ENCODE data around the gene RAMP1. TPM values are rescaled to one million over a fixed set of nuclear protein-coding genes. Genes with fewer than 3 reads are reported as not detected.
A peak's percentile ranks its signal among the peaks of the same experiment; 100 is the strongest.

RAMP1 gene
- total RNA-seq, 1 donor from 2014 or later, result 105 TPM

GRCh38 chr2:237904831-237905599 lies 45.6 kb downstream of the RAMP1 start:
- H3K36me3 Mint-ChIP-seq (ENCODE audit: insufficient read depth), result peaks cover 11% of the 10 kb centered on the region
- H3K27me3 Mint-ChIP-seq, result no peaks in the 10 kb centered on the region
- peaks cover 7% of the 10 kb centered on the region for H3K9me3 Mint-ChIP-seq (ENCODE audit: low read depth)
- TF ChIP-seq, protein P1, sequence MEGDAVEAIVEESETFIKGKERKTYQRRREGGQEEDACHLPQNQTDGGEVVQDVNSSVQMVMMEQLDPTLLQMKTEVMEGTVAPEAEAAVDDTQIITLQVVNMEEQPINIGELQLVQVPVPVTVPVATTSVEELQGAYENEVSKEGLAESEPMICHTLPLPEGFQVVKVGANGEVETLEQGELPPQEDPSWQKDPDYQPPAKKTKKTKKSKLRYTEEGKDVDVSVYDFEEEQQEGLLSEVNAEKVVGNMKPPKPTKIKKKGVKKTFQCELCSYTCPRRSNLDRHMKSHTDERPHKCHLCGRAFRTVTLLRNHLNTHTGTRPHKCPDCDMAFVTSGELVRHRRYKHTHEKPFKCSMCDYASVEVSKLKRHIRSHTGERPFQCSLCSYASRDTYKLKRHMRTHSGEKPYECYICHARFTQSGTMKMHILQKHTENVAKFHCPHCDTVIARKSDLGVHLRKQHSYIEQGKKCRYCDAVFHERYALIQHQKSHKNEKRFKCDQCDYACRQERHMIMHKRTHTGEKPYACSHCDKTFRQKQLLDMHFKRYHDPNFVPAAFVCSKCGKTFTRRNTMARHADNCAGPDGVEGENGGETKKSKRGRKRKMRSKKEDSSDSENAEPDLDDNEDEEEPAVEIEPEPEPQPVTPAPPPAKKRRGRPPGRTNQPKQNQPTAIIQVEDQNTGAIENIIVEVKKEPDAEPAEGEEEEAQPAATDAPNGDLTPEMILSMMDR (IDR thresholded peaks at IDR 0.05; ENCODE audit: unreplicated experiment), result no peak
- H3K4me1 Mint-ChIP-seq (ENCODE audit: low read depth), result no peaks in the 10 kb centered on the region
- no peak overlapping the region for H3K4me3 Mint-ChIP-seq (ENCODE audit: low read depth)
- no peak overlapping the region for H3K27ac Mint-ChIP-seq
- DNase-seq (ENCODE audit: low spot score, unreplicated experiment), result no peak

DNA sequence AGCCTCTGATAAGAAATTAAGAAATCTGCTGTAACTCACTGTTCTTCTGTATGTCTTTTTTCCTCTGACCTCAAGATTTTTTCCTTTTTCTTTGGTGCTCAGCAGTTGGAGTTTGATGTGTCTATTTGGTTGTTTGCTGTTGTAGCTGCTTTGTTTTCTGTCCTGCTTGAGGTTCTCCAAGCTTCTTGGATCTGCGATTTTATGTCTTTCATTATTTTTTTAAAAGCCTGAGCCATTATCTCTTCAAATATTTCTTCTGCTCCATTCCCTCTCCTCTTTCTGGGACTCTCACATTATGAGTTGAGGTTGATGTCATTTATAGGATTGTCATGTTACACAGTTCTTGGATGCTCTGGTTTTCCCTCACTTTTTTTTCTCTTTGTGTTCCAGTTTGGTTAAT lies 47.7 kb downstream of the RAMP1 start:
- Mint-ChIP-seq H3K4me1 (ENCODE audit: low read depth) (no peaks in the 10 kb centered on the region), H3K27ac (no peak overlapping the region), H3K27me3 (no peaks in the 10 kb centered on the region), H3K36me3 (ENCODE audit: insufficient read depth) (peaks cover 18% of the 10 kb centered on the region), H3K9me3 (ENCODE audit: low read depth) (peaks cover 7% of the 10 kb centered on the region), H3K4me3 (ENCODE audit: low read depth) (no peak overlapping the region)
- no peak for DNase-seq (ENCODE audit: low spot score, unreplicated experiment)
- TF ChIP-seq, protein P1 (IDR thresholded peaks at IDR 0.05; ENCODE audit: unreplicated experiment), result no peak

DNA sequence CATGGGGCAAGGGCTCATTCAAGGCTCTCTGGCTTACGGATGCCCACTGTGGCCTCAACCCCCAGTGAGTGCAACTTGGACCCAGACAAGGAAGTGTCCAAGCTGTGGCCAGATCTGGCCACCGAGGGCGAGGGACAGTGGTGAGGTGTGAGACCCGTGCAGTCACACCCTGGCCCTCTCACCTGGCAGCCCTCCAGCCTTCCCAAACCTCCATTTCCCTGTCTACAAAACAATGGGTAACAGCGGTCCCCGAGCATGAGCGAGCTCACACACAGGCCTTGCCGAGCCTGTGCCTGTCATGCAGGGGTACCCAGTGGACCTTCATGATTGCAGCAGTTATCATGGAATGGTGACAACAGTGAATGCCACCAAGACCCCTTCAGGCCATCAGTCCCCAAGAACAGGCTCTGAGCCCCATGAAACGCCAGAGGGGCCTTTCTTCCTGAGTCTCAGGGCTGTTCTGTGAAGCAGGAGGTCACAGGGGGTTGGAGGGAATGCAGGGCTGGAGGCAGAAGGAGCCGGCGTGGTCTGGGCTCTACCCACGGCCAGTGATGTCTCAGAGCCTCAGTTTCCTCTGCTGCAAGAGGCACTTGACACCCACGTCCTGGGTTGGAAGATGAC lies 49.8 kb downstream of the RAMP1 start:
- Mint-ChIP-seq H3K4me1 (ENCODE audit: low read depth) (no peaks in the 10 kb centered on the region), H3K9me3 (ENCODE audit: low read depth) (peaks cover 7% of the 10 kb centered on the region), H3K4me3 (ENCODE audit: low read depth) (no peak overlapping the region), H3K27ac (no peak overlapping the region), H3K27me3 (no peaks in the 10 kb centered on the region), H3K36me3 (ENCODE audit: insufficient read depth) (peaks cover 18% of the 10 kb centered on the region)
- TF ChIP-seq, protein P1 (IDR thresholded peaks at IDR 0.05; ENCODE audit: unreplicated experiment), result no peak
- DNase-seq (ENCODE audit: low spot score, unreplicated experiment), result no peak

DNA sequence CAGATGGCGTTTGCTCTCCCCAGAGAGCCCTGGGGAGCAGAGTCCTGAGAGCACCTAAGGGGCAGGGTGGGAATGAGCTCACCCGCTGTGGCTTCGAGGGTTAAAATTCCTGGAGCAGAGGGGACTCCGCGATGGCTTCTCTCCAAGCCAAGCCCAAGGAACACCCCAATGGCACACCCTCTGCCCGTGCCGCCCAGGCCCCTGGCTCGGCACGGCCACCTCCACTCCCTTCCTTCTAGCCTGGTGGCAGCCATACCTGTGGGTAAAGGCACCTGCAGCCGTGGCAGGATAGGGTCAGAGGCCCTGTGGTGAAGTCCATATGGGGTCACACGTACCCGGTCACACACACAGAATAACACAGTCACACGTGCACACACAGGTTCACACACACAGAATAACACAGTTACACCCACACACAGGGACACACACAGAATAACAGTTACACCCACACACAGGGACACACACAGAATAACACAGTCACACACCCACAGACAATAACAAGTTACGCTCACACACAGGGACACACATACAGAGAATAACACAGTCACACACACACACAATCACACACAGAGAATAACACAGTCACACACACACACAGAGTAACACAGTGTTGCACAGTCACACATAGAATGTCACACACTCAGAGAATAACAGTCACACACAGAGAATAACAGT lies 50.5 kb downstream of the RAMP1 start:
- no peaks in the 10 kb centered on the region for H3K27me3 Mint-ChIP-seq
- no peak for DNase-seq (ENCODE audit: low spot score, unreplicated experiment)
- peak overlapping the region; percentile 1 for H3K27ac Mint-ChIP-seq
- no peaks in the 10 kb centered on the region for H3K4me1 Mint-ChIP-seq (ENCODE audit: low read depth)
- peaks cover 19% of the 10 kb centered on the region for H3K36me3 Mint-ChIP-seq (ENCODE audit: insufficient read depth)
- TF ChIP-seq, protein P1 (IDR thresholded peaks at IDR 0.05; ENCODE audit: unreplicated experiment), result no peak
- peaks cover 7% of the 10 kb centered on the region for H3K9me3 Mint-ChIP-seq (ENCODE audit: low read depth)
- H3K4me3 Mint-ChIP-seq (ENCODE audit: low read depth), result no peak overlapping the region

DNA sequence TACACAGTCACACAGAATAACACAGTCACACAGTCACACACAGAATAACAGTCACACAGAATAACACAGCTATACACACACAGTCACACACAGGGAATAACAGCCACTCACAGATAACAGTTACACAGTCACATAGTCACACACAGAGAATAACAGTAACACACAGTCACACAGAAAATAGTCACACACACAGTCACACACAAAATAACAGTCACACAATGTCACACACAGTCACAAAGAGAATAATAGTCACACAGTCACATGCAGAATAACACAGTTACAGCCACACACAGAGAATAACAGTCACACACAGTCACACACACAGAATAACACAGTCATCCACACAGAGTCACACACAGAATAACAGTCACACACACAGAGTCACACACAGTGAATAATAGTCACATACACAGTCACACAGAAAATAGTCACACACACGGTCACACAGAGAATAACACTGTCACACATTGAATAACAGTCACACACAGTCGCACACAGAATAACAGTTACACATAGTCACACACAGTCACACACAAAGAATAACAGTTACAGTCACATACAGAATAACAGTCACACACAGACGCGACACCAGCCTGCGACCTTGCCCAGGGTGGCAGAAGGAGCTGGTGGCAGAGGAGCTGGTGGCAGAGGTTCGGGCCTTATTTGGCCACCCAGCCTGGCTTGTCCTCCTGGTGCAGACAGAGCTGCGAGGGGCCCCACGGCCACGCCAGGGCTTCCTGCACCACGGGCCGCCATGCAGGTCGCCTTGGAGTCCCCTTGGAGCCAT lies 51.3 kb downstream of the RAMP1 start:
- peaks cover 18% of the 10 kb centered on the region for H3K36me3 Mint-ChIP-seq (ENCODE audit: insufficient read depth)
- H3K9me3 Mint-ChIP-seq (ENCODE audit: low read depth), result peaks cover 7% of the 10 kb centered on the region
- TF ChIP-seq, protein P1 (IDR thresholded peaks at IDR 0.05; ENCODE audit: unreplicated experiment), result no peak

More for the DNA sequence above, 51.3 kb downstream of the RAMP1 start:
- Mint-ChIP-seq H3K27ac (no peak overlapping the region), H3K4me3 (ENCODE audit: low read depth) (no peak overlapping the region), H3K27me3 (no peaks in the 10 kb centered on the region), H3K4me1 (ENCODE audit: low read depth) (no peaks in the 10 kb centered on the region)
- no peak for DNase-seq (ENCODE audit: low spot score, unreplicated experiment)
